Kidney capillary endothelial cell (primary cell): ENCODE measurements around the gene CNTN1.

ENCODE experiments used
- DNase-seq: peaks from one replicate; pipeline ENCODE4 v3.0.0-alpha.2; 2018; ENCODE audit warnings: low spot score

CNTN1 gene

DNA sequence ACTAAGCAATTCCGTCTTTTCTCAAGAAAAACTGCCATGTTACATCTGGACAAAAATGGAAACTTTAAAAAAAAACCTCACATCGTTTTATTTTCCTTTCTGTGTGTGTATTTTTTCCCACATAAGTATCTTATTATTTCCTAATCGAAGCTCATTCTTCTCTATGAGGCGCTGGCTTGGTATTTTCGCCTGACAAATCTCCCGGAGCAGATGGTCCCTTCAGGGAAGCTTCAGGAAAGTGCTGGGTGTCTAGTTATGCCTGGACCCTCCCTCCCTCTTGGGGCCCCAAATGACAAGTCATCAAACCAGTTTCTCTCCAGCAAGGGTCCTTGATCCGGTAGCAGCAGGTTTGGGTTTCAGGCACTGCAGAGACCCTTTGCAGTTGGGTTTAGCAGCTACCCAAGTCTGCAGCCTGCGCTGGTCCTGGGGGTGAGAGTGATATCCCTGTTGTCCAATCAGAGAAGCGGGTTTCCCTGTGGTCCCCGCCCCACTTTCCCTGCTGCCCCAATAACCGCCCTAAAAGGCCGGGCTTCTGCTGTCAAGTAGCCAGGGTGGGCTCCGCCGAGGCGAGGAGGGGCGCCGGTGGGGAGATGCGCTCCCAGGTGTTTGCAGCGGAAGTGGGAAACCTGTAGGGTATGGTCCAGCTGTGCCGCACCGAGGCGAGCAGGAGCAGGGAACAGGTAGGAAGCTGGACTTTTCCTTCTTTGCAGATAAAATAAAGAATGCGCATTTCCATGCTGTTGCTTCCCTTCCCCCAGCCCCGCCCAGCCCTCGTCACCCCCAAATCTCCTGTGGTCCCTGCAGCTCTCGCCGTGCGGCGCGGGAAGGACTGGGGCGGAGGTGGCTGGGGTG is at the start of gene CNTN1:
Gene CNTN1, plus strand, starts transcription at position 527 of the 852 bp plus-strand sequence.
- DNase-seq: no peak

DNA sequence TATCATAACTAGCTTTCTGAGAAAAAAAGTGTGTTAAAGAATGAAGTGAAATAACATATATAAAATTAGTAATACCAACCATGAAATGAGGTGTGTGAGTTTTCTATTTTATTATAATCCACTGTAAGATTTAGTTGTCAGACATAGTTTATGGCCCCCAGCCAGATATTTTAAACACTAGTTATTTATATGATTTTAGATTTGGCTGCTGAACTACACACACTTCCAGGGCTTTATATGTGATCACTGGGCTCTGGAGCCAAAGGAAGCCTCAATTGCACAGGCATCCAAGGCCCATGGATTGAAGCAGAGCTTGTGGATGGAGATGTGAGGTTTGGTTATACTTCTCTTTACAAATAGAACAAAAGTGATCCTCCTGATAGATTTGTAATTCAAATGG is 48.7 kb upstream of the CNTN1 start:
- DNase-seq: no peak

DNA sequence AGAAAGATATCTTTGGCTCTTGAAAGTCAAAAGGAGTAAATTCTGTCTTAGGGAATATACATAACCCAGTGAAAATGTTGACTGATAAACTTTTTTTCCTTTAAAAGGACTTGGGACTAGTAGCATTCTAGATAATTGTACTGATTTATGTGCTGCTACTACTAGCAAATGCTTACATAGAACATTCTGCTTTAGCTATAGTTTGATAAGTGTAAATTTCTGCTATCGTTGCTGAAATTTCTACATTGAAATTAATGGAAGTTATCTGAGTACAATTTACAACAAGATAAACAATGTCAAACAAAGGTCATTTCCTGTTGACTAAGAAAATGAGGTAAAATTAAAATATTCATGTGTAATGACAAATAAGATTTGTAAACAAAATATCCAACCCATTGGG is 48.3 kb upstream of the CNTN1 start:
- no peak for DNase-seq

DNA sequence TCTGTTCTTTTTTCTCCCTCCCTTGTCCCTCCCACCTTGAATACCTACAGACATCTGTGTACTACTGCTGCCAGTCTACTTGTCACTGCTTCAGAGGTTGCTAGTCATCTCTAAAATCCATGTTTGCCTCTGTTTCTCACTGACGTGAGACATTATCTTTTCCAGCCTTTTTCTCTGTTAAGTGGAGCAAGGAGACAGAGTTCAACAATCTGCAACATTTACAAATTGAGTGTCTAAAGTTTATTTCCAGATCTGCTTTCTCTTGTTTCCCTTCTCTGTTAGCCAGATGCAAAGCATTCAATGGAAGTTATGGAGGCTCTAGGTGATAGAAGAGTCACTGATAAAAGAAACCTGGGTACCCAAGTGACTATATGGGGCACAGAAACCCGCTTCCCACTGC is 47.5 kb upstream of the CNTN1 start:
- DNase-seq: no peak

DNA sequence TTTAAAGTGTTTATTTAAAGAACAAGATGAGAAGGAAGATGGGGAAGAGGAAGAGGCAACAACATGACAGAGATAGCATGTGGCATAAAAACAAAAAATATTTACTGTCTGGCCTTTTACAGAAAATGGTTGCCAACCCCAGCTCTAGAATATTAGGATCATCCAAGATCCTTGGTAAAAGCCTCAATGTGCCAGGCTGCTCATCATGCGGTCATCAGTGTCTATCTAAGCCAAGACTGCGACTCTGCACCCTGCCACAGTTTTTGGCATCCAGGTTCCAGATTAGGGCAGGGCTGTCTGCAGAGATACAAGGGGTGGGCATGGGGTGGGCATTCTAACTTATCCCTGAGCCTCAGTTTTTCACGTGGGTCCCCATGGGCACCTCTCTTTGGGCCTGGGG is 46.9 kb upstream of the CNTN1 start:
- DNase-seq: no peak

DNA sequence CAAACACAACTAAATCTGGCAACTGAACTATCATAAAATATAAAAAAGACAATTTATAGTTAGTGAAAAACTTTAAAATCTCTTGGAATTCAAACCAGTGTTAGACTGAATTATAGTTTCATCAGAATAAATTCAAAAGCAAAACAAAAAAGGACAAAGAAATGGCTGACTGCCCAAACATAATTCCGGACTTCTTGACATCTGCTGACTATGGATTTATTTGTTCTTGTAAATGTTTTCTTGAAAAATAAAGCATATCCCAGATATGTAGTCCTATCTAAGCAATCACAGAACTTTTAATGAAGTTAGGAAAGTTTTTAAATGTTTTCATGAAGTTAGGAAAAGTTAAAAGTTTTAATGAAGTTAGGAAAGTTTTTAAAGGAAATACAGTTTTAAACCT is 45.8 kb upstream of the CNTN1 start:
- no peak for DNase-seq

DNA sequence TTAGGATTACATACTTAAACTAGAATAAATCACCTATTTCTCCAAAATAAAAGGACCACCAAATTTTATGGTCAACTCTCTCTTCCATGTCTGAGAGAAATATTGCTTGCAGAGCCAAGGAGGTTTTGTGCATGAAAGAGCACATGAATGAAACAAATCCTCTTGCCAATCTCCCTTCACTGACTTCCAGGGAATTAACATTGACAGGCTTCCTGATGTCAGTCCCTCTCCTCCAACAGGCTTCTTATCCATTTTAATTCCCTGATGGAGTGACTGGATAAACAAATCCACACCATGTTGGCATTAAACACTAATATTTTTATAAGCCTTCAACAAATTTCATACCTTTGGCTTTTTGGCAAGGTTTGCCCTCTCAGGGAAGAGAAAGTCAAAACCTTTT is 45.3 kb upstream of the CNTN1 start:
- DNase-seq: no peak

DNA sequence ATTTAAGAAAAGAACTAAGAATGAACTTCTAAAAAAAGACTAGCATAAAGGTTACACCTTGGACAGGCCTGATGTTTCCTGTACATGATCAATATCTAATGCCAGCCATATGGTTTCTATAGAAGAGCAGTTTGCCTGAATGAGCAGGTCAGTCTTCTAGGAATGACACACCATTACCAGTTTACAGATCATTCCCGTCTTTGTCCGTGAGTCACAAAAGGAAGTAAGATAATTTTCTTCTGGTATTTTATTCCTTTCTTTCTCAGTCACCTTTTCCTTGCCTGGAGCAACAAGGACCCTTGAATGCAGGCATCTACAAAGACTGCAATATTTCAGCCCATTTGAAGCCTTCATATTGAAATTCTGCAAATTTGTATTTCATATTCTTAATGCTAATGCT is 44.6 kb upstream of the CNTN1 start:
- DNase-seq: no peak

DNA sequence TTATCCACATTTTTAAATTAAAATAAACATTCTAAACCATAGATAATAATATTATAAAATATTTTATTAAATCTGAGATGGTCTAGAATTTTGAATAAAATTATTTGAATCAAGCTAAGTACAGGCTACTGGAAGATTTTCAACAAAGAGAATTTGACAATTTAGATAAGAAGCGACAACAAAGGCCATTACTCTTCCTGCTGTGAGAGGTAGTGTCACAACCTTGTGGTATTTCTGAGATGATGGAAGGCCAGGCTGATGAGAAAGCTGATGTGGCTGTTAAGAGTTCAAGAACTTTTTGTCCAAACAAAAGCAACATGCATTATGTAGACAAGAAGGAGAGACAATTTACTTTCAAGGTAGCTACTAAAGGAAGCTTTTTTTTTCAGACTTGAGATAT is 43.7 kb upstream of the CNTN1 start:
- DNase-seq: no peak

DNA sequence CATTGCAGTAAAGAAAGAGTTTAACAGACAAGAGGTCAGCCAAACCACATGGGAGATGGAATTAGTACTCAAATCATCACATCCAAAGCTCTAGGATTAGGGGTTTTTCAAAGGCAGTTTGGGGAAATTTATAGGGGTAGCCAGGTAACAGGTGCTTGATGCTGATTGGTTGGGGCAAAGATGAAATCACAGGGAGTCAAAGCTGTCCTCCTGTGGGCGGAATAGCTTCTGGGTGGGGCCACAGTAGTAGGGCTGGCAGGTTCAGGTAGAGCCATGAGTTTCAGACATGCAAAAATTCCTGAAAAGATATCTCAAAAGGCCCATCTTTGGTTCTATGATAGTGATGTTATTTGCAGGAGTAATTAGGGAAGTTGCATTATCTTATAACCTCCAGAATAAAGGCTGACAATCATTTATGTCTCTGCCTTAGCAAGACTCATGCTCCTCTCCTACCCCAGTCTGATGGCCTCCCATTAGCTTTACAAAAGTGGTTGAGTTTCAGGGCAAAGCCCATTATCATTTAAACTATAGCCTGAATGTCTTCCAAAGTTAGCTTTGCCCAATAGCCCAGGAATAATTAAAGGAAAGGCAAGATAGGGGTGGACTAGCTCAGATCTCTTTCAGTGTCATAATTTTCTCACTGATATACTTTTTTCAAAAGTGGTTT is 42.1 kb upstream of the CNTN1 start:
- DNase-seq: no peak

DNA sequence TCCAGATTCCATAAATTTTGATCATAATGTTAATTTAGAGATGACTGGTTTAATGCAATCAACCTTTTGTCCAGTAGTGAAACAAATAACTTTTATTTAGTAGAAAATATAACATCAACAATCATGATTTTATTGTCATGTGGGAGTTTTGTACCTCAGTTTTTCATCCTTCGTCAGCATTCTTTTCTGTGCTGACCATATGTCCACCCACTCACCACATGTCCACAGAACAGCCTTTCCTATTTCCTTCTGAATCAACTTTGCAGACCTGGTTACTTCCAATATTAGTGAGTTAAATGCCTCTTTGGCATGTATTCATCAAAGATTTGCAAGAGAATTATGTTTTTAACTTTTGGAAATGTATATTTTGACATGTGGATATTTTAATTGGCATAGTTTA is 36.8 kb upstream of the CNTN1 start:
- DNase-seq: no peak

DNA sequence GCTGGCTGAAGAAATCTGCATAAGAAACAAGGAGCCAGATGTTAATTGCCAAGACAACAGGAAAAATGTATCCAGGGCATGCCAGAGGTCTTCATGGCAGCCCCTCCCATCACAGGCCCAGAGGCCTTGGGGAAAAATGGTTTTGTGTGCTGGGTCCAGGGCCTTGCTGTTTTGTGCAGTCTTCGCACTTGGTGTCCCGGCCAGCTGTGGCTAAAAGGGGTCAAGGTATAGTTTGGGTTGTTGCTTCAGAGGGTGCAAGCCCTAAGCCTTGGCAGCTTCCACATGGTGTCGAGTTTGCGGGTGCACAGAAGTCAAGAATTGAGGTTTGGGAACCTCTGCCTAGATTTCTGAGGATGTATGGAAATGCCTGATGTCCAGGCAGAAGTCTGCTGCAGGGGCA is 29.9 kb upstream of the CNTN1 start:
- no peak for DNase-seq

DNA sequence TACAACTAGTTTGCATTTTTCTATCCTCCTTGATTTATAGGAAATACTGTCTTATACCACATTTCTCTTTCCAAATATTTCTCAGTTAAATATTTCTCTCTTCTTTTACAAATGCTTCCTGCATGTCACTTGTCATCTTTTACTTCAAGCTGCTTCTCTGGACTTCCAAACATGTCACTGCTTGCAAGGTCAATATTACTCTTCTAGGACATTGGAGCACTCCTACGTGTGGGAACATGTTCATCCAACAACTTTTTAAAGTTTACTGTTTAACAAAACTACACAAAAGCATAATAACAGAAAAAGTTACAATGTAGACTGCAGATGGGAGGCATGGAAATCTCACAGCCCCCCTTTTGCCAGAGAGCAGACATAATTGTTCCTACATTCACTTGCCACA is 28.5 kb upstream of the CNTN1 start:
- no peak for DNase-seq

DNA sequence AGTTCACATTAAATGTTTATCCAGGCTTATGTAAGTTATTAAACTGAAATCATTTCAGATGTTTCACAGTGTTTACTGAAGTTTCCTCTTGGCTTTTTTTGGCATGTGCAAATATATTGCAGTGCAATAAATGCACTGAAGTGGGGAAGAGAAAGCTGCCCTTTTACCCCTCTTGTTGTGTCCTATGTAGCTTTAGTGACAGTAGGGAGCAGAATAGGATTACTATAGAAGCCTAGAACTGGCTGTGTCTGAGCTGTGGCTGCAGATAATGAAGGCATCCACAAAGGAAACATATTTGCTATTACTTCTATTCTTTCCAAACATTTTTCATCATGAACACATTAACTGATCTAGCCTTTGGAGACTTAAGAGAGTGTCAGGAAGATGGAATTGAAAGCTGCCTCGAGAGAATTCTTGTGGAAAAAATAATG is 24.1 kb upstream of the CNTN1 start:
- DNase-seq: no peak

DNA sequence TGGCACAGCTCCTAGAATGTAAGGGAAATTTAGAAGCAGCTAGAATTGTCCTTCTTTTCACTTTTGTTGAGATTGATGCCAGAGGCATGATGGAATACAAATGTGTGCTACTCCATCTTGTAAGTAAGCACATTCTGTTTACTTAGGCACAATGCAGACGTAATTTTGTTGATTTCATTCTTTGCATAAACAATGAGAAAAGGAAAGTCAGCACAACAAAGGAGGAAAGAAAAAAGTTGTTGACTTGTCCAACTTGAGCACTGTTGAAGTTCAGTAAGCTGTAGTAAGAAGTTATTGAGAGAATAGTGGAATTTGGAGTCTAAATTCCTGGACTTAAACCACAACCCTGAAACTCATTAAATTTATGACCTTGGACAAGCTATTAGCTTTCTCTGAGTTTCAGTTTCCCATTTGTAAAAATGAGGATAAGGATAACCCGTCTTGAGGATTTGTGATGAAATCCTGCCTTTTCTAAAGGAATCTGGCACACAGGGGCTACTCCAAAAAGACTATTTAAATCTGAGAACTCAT is 19.4 kb upstream of the CNTN1 start:
- no peak for DNase-seq

DNA sequence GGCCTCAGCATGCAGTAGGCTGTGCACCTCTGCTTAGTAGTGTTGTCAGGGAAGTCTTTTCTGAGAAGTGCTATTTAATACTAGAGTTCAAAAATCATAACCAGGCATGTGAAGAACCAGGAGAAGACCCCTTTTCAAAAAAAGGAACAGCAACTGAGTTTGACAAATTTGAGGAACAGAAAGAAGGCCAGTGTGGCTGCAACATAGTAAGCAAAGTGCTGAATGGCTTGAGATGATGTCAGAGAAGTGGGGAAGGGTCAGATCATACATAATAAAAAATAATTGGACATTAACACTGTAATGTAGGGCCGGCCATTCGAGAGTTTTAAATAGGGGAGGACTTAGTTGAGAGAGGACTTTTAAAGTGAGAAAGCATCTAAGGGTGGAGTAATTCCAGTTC is 11.1 kb upstream of the CNTN1 start:
- DNase-seq: no peak

DNA sequence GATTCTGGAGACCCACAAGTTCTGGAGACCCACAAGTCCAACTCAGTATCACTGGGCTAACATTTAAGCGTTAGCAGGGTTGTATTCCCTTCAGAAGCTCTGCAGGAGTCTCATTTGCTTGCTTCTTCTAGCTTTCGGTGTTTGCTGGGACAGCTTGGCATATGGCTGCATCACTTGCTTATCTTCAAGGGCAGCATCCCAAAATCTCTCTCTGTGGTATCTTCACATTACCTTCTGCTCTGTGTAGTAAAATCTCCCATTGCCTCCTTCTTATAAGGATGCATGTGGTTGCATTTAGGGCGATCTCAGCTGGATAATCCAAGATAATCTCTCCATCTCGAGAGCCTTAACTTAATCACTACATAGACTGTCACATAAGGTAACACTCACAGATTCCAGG is 7.3 kb upstream of the CNTN1 start:
- no peak for DNase-seq

DNA sequence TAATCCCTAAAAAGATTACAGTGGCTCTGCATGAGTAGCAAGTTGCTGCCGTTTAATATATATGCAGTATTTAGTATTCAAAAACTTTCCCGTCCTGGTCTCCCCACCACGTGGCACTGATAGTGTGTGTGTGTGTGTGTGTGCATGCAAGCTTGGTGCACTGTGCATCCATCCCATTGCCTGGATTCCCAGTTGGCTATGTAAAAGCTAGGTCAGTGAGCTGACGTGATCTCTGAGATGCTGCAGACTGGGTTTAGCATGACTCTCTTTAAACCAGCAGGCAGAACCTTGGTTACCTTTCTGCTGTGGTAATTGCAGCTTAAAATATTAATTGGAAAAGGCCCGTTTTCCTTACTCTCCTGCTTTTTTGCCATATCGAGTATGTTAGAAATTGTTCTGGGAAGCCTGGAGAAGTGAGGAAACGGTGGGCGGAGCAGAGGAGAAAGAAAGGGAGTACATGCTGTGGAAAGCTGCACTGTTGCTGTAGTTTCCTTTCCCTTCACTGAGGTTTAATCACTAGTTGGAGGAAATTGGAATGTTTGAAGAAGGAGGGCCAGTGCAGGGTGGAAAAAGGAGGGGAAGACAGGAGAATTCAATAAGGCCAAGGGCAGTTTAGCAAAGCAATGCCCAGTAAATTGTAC is 4.0 kb upstream of the CNTN1 start:
- DNase-seq: no peak

DNA sequence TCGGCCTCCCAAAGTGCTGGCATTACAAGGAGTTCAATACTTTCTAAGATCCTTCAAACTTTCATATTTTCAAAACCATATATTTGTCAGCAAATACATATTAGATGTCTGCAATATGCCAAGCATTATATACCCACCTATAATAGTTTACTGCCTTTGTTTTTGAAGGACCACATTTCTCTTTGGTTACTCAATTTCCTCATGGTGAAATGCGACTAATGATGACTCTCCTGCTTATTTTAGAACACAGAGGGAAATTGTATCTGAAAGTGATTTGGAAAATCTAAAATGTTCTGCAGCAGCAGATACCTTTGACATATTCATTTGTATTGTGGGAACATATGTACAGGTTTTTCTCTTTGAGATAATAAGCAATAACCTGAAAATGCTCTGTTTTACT is 2.7 kb upstream of the CNTN1 start:
- DNase-seq: no peak

DNA sequence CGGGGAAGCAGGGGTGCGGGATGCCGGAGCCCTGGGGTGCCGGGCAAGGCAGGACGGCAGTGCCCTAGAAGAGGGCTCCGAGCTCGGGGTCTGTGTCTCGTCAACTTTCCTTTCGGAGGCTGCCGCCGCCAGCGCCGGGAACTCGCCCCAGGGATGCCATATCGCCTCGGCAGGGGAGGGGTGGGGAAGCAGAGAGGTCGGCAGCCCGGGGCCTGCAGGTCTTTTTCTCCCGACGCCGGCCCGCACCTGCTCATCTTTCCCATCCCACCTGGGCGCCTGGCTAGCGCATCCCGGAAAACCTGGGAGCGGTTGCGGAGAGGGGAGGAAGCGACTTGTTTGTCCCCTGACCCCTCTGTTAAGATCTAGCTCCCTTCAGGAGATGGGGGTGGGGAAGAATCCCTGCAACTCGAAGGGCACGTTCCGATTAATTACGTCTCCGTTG is 547 bp downstream of the CNTN1 start:
- DNase-seq: no peak

DNA sequence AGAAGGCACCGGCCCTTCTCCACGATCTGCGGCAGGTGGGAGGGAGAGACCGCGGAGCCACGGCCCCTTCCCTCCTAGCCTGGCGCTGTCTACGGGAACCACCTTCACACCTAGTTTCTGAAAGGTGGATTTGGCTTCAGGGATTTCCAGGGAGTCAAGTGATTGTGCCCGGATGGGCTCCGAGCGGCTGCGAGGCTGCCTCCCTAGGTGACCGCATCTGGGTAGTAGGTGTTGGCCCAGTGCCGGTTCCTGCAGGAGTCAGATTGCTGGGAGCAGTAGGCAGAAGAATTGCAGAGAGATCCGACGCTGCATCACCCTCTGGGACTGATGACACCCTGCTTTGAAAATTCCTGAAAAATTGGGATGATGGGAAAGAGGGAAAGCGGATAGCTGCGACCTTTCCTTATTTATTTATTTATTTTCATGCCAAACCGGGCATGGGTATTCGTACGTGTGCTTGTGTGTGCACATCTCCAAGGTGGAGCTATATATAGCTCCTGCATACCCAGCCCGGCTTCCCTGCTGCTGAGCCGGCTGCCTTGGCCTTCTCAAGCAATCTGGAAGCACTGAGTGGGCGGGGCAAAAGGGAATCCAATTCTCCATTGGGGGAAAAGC is 1.1 kb downstream of the CNTN1 start:
- DNase-seq: no peak

DNA sequence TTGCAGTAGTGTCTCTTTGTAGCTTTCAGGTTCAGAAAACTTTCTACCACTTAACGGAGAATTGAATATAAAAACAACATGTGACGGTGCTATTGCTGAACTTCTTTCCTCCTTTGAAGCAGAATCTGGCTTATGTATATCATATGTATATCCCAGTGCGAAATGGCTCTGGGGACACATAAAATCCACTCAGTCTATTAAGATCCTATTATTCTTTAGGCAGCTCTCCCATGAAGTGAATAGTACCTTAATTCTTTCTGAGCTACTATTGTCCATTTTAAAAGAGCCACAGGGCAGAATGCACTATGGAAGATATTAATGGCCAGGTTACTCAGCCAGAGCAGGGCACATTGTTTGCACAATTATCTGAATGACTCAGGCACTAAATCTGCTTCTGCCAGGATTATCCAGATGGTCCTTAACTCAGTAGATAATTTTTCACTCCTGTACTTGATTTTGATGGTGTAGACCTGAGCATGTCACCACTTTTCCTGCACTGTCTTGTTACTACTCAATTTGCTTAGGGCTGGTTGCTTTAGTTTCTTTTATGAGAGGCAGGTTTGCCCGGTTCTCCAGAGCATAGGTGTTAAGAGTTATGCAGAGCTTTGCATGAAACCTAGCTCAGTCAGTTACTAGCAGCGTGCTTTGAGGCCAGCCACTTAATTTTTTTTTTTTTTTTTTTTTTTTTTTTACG is 5.5 kb downstream of the CNTN1 start:
- no peak for DNase-seq
